ENCODE data around the gene ANKRD44.

The ANKRD44 gene

DNA sequence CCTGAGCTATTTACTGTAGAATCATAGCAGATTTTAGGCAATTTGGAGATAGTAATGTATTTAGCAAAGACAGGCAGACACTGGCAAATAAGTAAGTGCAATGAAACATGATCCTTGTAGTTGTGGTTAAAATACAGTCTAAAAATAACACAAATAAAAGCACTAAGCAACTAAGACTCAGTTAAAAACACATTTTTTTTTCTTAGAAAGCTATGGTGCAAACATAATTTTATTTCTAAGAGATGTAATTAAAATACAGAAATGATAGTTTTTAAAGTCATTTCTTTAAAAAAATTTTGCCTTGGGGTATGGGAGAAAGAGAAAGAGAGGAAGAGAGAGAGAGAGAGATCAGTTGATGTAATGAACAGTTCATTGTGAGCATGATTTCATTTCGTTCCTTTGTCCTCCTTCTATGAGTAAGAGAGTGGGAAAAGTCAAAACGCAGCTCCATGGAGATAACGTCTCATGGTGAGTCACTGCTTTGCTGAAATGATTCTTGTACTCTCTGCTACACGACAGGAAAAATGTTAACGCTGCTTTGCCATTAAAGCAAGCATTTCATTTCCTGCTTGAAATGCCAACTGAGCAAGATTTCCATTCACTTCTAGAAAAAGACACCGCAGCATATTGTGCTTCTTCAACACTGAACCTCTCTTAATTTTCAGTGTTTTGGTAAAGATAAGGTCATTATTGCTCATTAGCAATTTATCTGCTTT is 322.8 kb downstream of the ANKRD44 start:
- DNase-seq (ENCODE audit: low read depth in 2 of 2): no peak

DNA sequence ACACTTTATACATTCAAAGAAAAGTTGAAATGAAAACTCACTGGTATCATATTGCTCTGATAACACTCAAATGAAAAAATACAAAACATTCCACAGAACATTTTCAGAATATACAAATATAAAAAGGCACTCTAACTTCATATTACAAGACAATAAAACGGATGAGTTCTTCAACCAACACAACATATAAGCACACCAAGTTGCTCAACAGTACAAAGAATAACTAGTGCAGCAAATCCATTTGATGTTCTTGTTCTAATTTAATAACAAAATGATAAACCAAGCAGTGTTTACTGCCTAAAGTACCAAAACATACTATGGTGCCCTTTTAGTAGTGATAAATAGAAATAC is 323.3 kb downstream of the ANKRD44 start:
- no peak for DNase-seq (ENCODE audit: low read depth in 2 of 2)

DNA sequence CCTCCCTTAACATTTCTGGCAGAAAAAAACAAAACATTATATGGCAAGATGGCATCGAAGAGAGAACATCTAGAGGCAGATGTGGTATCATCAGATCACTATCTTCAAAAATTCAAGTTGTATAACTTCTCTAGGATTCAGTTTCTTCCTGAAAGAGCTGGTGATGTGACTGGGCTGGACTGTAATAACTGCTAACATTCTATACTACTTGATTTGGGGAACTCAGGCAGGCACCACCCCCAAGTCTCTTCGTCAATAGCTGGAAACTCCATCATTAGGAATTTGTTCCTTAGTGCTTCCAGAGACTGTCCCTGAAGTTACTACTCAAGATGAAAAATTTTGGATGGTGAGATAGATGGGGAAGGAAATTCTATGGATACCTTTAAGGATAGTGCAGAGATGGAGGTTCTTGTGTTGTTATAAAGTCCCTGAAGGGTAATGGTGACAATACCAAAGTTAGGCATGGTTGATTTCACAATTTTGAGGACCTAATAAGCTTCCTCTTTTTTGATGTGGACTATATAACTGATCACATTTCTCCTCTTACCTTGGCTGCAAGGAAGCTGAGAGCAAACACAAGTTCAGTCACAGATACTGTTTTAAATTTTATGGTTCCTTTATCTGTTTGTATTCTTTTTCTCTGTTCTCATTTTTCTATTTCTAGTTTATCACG is 324.9 kb downstream of the ANKRD44 start:
- DNase-seq (ENCODE audit: low read depth in 2 of 2): no peak

DNA sequence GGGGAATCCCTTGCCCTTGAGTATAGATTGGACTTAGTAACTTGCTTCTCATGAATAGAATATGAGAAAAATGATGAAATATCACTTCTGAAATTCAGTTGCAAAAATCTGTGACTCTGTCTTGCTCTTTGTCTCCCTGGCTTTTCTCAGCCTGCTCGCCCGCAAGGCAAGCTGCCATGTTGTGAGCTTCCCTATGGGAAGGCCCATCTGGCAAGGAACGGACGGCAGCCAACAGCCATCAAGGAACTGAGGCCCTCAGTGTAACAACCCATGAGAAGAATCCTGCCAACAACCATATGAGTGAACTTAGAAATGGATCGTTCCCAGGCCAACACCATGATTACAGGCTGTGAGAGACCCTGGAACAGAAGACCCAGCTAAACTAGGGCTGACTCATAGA is 325.7 kb downstream of the ANKRD44 start:
- DNase-seq (ENCODE audit: low read depth in 2 of 2): no peak

DNA sequence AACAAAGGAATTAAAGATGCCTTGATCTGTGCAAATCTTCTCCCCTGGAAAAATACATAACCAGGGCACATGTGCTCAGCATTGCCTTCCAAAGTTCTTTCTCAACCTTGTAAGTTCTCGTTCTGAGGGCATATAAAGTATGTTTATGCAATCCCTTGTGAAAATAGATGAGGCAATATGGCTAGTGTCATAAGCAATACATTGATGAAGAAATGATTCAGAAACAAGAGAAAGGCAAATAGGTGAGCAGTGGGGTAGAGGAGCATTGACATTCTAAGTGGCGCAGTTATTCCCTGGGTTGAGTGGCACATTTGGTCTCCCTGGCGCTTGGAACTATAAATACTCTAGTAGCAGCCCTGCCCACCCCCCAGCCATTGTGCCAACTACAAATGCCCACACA is 326.6 kb downstream of the ANKRD44 start:
- DNase-seq (ENCODE audit: low read depth in 2 of 2): no peak

DNA sequence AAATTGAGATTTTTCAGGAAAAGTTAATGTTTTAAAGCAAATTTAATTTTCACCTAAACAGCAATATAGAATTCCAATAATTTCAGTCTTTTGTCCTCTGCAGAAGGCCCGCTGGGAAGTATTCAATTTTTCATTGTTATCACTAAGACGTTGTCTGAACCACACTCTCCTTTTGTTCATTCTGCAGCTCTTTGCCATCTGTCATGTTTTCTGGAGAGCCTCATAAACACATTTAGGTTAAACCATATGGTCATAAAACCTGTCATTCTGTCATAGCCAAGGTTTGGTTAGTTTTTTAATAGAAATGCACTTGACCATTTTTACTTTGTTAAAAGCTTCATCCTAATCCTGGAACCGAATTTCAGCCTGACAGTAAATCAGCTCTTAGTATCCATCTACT is 330.1 kb downstream of the ANKRD44 start:
- DNase-seq (ENCODE audit: low read depth in 2 of 2): no peak

DNA sequence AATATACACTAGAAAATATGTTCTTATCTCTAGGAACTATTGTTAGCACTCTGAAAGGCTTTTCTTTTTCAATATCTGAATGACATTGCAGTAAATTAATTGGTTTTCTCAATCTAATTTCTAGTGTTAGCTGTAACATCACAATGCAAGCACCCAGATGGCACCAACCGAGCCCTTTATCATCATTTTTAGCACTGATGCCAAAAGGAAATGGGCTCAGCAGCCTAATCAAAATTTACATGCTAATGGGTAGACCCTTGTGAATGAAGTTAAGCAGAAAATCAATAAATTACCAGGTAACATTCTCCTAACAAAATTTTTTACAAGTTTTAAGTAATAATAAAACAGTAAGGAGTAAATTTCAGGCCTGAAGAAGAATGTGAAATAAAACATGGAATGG is 330.6 kb downstream of the ANKRD44 start:
- DNase-seq (ENCODE audit: low read depth in 2 of 2): no peak

DNA sequence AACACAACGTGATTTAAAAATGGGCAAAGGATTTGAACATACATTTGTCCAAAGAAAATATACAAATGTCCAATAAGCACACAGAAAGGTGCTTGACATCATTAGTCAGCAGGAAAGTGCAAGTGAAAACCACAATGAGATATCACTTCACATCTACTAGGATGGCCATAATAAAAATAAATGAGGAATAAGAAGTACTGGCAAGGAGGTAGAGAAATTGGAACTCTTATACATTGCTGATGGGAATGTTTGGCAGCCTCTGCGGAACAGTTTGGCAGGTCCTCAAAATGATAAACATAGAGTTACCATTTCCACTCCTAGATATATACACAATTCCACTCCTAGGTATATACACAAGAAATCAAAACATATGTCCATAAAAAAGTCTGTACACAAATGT is 333.1 kb downstream of the ANKRD44 start:
- no peak for DNase-seq (ENCODE audit: low read depth in 2 of 2)

DNA sequence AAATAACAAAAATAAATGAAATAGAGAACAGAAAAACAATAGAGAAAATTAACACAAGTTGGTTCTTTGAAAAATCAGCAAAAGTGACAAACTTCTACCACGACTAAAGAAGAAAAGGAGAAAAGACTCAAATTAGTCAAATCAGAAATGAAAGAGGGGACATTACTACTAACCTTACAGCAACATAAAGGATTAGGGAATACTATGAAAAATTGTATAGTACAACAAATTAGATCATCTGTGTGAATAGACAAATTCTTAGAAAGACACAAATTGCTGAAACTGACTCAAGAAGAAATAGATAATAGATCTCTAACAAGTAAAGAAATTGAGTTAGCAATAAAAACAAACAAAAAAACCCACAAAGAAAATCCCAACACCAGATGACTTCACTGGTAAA is 335.6 kb downstream of the ANKRD44 start:
- no peak for DNase-seq (ENCODE audit: low read depth in 2 of 2)

DNA sequence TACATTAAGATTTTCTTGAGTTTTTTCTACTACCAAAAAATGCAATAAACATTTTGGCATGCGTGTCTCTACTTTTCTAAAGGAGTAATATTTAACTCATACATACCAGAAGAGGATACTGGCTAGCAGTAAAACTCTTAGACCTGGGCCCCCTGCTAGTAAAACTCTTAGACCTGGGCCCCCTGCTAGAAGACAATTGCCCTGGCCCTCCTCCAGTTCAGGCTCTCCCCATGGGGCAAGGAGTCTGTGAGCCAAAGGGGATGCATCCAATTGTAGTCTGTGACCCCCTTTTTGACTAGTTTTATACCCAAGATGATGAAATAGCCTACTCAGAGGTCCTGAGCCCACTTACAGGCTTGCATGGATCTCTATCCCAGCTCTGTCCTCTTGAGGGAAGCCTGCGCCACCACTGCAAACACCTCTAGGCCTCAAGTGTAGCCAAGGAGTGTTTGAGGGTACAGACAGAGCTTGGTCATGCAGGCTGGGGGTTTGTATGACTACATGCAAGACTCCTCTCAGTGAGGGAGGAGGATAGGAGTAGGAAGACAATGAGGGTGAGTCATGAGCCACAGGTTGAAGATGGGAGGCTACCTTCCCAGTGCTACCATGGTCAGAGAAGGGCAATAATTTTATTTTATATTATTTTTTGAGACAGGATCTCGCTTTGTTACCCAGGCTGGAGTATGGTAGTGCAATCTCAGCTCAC is 338.9 kb downstream of the ANKRD44 start:
- no peak for DNase-seq (ENCODE audit: low read depth in 2 of 2)

DNA sequence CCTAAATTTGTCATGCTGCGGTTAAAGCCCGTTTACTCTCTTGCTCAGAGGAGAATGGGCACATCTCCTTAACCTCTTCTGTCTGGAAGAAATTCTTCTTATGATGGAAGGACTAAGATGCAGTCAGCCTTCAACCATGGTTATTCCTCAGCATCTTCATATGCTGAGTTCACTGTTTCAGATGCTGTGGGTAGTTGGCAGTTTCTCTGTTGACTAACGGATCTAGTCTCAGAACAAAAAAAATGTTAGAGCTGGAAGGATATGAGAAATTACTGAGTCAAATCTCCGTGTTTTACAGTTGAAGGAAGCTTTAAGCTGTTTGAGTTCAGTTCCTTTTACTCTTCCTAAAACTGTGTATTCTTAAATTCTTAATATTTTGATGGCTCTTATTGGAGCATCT is 340.5 kb downstream of the ANKRD44 start:
- no peak for DNase-seq (ENCODE audit: low read depth in 2 of 2)

DNA sequence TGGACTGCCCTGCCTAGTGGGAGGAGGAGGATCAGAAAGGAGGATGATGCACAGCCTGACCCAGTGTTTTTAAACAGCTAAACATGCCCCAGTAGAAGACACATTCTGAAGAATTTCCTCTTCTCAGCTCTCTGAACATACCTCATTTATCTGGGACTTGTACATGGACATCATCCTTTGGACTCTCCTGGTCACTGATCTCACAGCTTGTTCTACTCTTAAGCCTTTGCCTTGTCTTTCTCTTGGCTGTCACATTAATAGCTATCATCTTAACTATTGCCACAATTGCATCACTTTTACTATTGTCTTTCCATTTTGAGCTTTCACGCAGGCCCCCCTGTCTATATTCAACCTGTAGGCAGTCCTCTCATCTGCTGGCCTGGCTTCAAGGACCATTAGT is 342.1 kb downstream of the ANKRD44 start:
- no peak for DNase-seq (ENCODE audit: low read depth in 2 of 2)

DNA sequence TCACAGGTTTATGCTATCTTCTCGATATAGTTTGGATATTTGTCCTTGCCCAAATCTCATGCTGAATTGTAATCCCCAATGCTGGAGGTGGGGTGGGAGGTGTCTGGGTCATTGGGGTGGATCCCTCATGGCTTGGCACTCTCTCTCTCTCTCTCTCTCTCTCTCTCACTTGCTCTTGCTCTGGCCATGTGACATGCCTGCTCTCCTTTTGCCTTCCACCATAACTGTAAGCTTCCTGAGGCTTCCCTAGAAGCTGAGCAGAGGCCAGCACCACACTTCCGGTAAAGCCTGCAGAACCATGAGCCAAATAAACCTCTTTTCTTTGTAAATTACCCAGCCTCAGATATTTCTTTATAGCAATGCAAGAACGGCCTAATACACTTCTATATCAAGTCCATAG is 342.8 kb downstream of the ANKRD44 start:
- DNase-seq (ENCODE audit: low read depth in 2 of 2): no peak

DNA sequence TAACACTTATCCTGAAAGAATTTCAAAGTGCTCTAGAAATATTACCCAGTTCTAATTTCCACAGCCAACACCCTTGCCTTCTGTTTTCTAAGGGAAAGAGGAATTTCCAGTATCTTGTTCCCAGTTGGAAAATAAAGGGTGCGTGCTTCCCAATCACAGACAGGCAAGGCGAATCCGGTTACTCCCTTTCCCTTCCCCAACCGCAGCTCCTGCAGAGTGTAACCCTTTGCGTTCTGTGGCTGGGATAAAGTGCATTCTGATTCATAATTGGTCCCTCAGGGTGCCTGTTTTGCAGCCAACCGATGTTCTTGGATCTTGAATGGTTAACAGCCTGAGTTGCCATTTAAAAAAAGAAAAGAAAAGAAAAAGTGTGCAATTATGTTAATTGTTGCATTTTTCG is 343.5 kb downstream of the ANKRD44 start:
- DNase-seq (ENCODE audit: low read depth in 2 of 2): no peak

DNA sequence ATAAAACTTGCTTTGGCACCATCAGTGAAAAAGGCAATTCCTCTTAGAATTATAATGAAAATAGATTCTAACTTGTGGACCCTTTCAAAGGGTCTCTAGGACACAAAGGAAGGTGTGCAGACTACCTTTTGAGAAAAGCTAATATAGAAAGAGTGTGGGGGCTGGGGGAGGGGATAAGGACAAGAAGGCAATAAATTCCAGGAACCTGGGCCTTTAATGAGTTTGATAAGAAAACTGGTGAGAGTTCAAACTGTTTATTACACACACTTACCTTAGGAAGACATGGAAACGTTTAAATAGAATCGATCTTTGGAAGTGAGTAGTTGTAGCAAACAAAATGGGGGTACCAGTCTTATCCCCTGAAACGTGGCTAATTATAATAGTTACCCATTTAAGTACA is 344.5 kb downstream of the ANKRD44 start:
- no peak for DNase-seq (ENCODE audit: low read depth in 2 of 2)

DNA sequence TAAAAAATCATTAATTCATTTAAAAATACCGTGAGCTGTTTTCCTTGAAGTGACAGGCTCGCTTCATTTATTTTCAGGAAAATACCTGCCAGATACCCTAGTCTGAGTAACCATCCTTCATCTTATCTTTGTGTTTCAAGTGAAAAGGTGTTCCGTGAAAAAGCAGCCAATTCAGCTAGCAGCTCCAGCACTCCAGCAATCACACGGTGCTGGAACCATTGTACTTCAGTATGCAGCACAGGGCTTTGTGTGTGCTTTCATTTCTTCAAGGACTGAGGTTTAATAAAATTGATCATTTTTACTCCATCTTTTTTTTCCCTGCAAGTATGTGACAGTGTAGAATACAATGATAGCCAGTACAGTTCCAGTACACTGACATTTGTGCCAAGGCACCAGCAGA is 344.9 kb downstream of the ANKRD44 start:
- DNase-seq (ENCODE audit: low read depth in 2 of 2): no peak

DNA sequence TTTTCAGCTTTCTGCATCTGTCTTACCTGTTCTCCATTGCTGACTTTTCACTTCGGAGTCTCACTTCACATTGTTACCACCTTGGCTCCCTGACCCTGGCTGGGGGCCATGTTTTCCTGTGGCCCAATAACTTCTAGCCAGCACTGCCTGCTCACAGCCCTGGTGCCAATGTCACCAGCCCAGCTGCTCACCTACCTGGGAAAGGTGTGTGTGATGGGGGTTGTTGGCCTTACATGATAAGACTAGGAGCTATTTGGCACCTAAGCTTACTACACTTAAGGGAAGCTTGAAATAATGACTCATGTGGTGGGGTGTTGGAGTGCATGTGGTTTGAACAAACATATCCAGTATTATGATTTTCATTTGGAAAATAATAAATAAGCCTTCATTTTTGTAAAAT is 346.6 kb downstream of the ANKRD44 start:
- no peak for DNase-seq (ENCODE audit: low read depth in 2 of 2)

DNA sequence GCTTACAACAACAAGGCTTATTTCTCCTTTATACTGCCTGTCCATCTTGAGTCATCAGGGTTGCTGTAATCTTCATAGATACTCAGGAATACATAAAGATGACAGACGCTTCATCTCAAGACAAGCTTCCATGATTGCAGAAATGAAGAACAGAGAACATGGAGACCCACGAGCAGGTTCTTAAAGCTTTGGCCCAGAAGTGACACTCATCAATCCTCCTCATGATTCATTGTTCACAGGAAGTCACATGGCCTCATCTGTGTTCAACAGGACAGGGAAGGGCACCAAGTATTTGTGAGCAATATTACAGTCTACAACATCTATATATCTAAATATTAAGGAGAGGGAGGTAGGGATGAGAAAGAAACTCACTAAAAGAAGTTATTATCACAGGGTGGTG is 347.5 kb downstream of the ANKRD44 start:
- no peak for DNase-seq (ENCODE audit: low read depth in 2 of 2)

DNA sequence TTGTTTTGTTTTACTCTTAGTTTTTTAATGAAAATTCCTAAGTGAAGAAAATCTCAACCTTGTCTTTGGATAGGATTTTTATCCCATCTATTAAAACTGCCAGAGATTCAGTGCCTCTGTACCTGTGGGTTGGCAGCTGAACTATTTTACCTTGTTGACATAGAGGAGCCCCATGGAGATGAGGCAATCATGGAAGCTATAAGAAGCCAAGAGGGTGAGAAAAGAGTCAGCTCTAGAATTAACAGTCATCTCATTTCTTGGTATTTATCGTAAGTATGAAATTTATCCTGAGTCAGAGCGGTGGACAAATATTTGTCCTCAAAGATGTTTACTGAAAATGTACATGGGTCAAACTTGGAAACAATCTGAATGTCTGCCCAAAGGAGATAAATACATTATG is 348.3 kb downstream of the ANKRD44 start:
- DNase-seq (ENCODE audit: low read depth in 2 of 2): no peak

DNA sequence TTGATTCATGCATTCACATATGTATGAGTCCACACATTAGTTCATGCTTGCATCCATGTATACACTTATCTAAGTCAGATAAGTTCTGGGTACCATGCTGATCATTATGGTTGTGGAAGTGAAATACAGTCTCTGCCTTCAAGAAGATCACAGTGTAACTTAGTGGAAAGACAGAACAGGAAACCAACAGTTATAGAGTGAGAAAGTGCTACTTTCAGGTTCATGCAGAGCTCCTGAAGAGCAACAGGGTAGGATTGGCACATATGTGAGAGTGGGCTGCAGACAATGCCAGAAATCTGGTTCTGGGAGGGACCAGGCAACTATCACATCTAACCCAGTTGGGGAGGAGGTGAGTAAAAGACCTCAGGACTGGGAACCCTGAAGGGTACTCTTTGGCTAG is 348.7 kb downstream of the ANKRD44 start:
- no peak for DNase-seq (ENCODE audit: low read depth in 2 of 2)

DNA sequence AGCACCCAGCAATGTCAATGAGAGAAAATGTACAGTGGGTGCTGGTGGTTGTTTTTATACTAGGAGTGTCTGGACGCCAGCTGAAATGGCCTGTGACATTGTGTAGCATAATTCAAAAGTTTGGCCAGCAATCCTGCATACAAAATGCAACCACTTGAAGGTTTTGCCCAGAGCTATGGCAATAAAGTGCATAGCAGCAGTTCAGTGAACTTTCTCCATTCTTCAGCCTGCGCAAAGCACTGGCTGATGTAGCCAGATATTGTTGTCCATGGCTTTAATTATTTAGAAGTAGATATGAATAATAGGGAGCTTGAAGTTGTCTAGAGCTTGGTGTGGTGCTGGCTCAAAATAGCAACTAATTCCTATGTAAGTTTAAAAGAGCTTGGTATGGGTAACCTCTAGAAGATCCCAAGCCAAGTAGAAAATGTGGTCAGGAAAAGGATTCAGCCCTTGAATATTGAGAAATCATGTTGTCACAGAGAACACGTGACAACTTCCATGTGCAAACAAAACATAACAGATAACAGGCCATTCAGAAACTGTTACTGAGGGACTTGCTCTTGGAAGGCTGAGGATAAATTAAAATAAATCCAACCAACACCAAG is 350.7 kb downstream of the ANKRD44 start:
- no peak for DNase-seq (ENCODE audit: low read depth in 2 of 2)

DNA sequence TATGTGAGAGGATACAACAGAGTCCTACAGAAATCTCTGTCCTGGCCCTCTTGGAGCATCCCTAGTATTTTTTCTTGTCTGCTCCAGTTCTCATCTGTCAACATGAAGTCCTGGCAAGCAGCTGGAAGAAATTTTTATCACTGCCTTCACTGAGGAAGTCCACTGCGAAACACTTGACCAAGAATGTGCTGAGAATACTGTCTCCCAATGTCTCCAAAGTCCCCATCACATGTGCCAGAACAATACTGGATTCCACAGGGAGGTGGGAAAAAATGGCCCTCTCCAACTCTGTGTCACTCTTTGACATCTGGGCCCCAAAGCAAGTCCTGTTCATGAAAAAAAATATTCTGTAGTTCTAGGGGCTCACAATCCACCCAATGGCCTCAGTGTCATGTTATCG is 351.3 kb downstream of the ANKRD44 start:
- DNase-seq (ENCODE audit: low read depth in 2 of 2): no peak
